ENCODE results near the gene UCKL1. TPM values are rescaled to one million over a fixed set of nuclear protein-coding genes. Genes with fewer than 3 reads are reported as not detected.

The UCKL1 gene
- polyA plus RNA-seq, 3 donors: 10.9 to 65.8 (median 14.5) TPM

- Mint-ChIP-seq H3K4me3 (peak overlapping the region; percentile 80 to 90), H3K4me1 (peaks cover 11% of the 10 kb centered on the region), H3K27ac (peak overlapping the region in 3 of 7 donors; percentile 30 to 68 (median 32)), H3K9me3 (peaks cover 0 to 40% (median 14%) of the 10 kb centered on the region in 7 donors), H3K27me3 (ENCODE audit: low read depth in 3 of 3) (peaks cover 18 to 30% (median 19%) of the 10 kb centered on the region in 3 donors), H3K36me3 (peaks cover 6 to 22% of the 10 kb centered on the region in 2 donors)
- H3K9me3 ChIP-seq (replicated peaks in 1 of 2; ENCODE audit: control insufficient read depth in 1 of 2, insufficient read depth in 1 of 2, low read length in 2 of 2): peaks cover 0 to 24% of the 10 kb centered on the region in 2 donors
- 73% methylated on average over 12 of the region's 14 CpGs for WGBS (ENCODE audit: insufficient coverage)
- H2AFZ ChIP-seq (ENCODE audit: insufficient read depth, low read depth, low read length, poor library complexity, severe bottlenecking): peak overlapping the region; percentile 79
- peak overlapping the region; percentile 73 for H3K4me2 ChIP-seq (replicated peaks; ENCODE audit: extremely low read depth, low read length, poor library complexity, severe bottlenecking)
- H3K27me3 ChIP-seq (ENCODE audit: control insufficient read depth in 2 of 2, insufficient read depth in 2 of 2, low read length in 2 of 2): peaks cover 0 to 18% of the 10 kb centered on the region in 2 donors
- H4K20me1 ChIP-seq (ENCODE audit: insufficient read depth, low read length): no peaks in the 10 kb centered on the region
- H3K9ac ChIP-seq (ENCODE audit: insufficient read depth, low read length, poor library complexity, severe bottlenecking): peak overlapping the region; percentile 64
- intact Hi-C loops (cut with micrococcal nuclease): no loop called here
- DNase-seq: peak in 1 of 3 donors; percentile 4
- no peak for TF ChIP-seq CTCF (IDR thresholded peaks at IDR 0.05)
- peak overlapping the region in 1 of 3 experiments; percentile 67 for H3K4me3 ChIP-seq (replicated peaks in 1 of 3; ENCODE audit: low read depth in 2 of 3, low read length in 3 of 3)
- no peaks in the 10 kb centered on the region for H3K79me2 ChIP-seq (ENCODE audit: insufficient read depth, low read length)
- H3K4me1 ChIP-seq (ENCODE audit: control insufficient read depth in 1 of 2, insufficient read depth in 2 of 2, low read length in 2 of 2): peaks cover 11 to 15% of the 10 kb centered on the region in 2 donors
- no peak overlapping the region for H3K27ac ChIP-seq (ENCODE audit: low read depth in 1 of 2, low read length in 2 of 2)
- peaks cover 0 to 6% of the 10 kb centered on the region in 2 donors for H3K36me3 ChIP-seq (replicated peaks in 1 of 2; ENCODE audit: control insufficient read depth in 1 of 2, insufficient read depth in 2 of 2, low read length in 2 of 2)
Observed at GRCh38 chr20:63968136-63968927, 12.1 kb upstream of the UCKL1 start.

- intact Hi-C loops (cut with micrococcal nuclease): no loop called here
- H3K4me3 ChIP-seq (replicated peaks in 1 of 3; ENCODE audit: low read depth in 2 of 3, low read length in 3 of 3): no peak overlapping the region
- 96% methylated on average over 27 of the region's 28 CpGs for WGBS (ENCODE audit: insufficient coverage)
- no peak overlapping the region for H3K27ac ChIP-seq (ENCODE audit: low read depth in 1 of 2, low read length in 2 of 2)
- Mint-ChIP-seq H3K4me3 (no peak overlapping the region), H3K27ac (no peak overlapping the region), H3K36me3 (peaks cover 10 to 22% of the 10 kb centered on the region in 2 donors), H3K27me3 (ENCODE audit: low read depth in 3 of 3) (peaks cover 15 to 24% (median 19%) of the 10 kb centered on the region in 3 donors), H3K4me1 (peaks cover 10% of the 10 kb centered on the region), H3K9me3 (peaks cover 0 to 40% (median 14%) of the 10 kb centered on the region in 7 donors)
- H3K9ac ChIP-seq (ENCODE audit: insufficient read depth, low read length, poor library complexity, severe bottlenecking): no peak overlapping the region
- TF ChIP-seq CTCF (IDR thresholded peaks at IDR 0.05): no peak
- H4K20me1 ChIP-seq (ENCODE audit: insufficient read depth, low read length): no peaks in the 10 kb centered on the region
- no peak overlapping the region for H3K4me2 ChIP-seq (replicated peaks; ENCODE audit: extremely low read depth, low read length, poor library complexity, severe bottlenecking)
- H3K4me1 ChIP-seq (ENCODE audit: control insufficient read depth in 1 of 2, insufficient read depth in 2 of 2, low read length in 2 of 2): peaks cover 11 to 15% of the 10 kb centered on the region in 2 donors
- peaks cover 0 to 24% of the 10 kb centered on the region in 2 donors for H3K9me3 ChIP-seq (replicated peaks in 1 of 2; ENCODE audit: control insufficient read depth in 1 of 2, insufficient read depth in 1 of 2, low read length in 2 of 2)
- no peak overlapping the region for H2AFZ ChIP-seq (ENCODE audit: insufficient read depth, low read depth, low read length, poor library complexity, severe bottlenecking)
- H3K36me3 ChIP-seq (replicated peaks in 1 of 2; ENCODE audit: control insufficient read depth in 1 of 2, insufficient read depth in 2 of 2, low read length in 2 of 2): peaks cover 0 to 6% of the 10 kb centered on the region in 2 donors
- H3K79me2 ChIP-seq (ENCODE audit: insufficient read depth, low read length): no peaks in the 10 kb centered on the region
- no peak for DNase-seq
- peaks cover 0 to 15% of the 10 kb centered on the region in 2 donors for H3K27me3 ChIP-seq (ENCODE audit: control insufficient read depth in 2 of 2, insufficient read depth in 2 of 2, low read length in 2 of 2)
Observed at GRCh38 chr20:63967330-63968135, 11.3 kb upstream of the UCKL1 start.
